ENCODE data around the gene MRPL22. TPM values are rescaled to one million over a fixed set of nuclear protein-coding genes. Genes with fewer than 3 reads are reported as not detected.

MRPL22 gene
- polyA plus RNA-seq, 1 of the 3 experiments (the other 2 are of a cell fraction), result 50.7 TPM

DNA sequence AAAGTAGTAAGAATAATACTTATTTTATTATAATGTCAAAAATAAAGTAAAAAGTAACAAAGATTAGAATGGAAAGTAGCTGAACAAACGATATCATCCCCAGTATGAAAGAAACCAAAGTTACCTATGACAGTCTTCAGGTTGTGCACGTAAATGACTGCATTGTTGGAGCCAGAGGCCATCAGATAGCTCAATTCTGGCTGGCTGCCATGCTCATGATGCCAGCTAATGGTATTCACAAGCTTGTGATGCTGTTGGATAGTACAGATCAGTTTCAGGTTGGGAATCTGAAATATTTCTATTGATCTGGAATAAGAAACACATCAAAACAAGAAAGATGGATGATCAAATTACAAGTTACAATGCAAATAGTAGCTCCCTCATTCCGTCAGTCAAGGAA is 24.0 kb upstream of the MRPL22 start:
- peak; percentile 30 for DNase-seq
- ChIA-PET CTCF (interaction anchor here (1.7 to 2.5 kb wide), 4 partner anchors 13 to 124 kb away, joined by 4 to 8 read pairs (median 6); partner anchors contain the start of gene GEMIN5), POLR2A (no interaction called here)
- no peaks in the 10 kb centered on the region for H3K27me3 ChIP-seq (ENCODE audit: insufficient read depth)
- H3K27ac ChIP-seq (ENCODE audit: low read depth in 2 of 2, low read length in 1 of 2), result no peak overlapping the region
- WGBS (ENCODE audit: low lambda C conversion rate), result 82% methylated on average over 3 of the region's 3 CpGs
- peak; percentile 31; the same call in 1 of the 2 replicates for TF ChIP-seq NFIC (IDR thresholded peaks at IDR 0.05; ENCODE audit: borderline replicate concordance)
- TF ChIP-seq TAF1 (IDR thresholded peaks at IDR 0.05; ENCODE audit: borderline replicate concordance, low read depth, low read length), result no peak
- TF ChIP-seq JUND (IDR thresholded peaks at IDR 0.05), result no peak
- TF ChIP-seq EP300 (IDR thresholded peaks at IDR 0.05; ENCODE audit: borderline replicate concordance in 1 of 2, low read depth in 1 of 2, low read length in 1 of 2), result no peak
- TF ChIP-seq MXI1 (IDR thresholded peaks at IDR 0.05; ENCODE audit: low read depth, low read length), result no peak
- no peak for TF ChIP-seq RAD21 (IDR thresholded peaks at IDR 0.05; ENCODE audit: low read length)
- no peak for TF ChIP-seq REST (IDR thresholded peaks at IDR 0.05; ENCODE audit: low read depth, low read length)
- 0 out of 2 replicates have a peak, but pooled peaks have one; percentile 22 for TF ChIP-seq GATA2 (CRISPR knock-in tag; IDR thresholded peaks at IDR 0.05)
- no peaks in the 10 kb centered on the region for H4K20me1 ChIP-seq (ENCODE audit: insufficient read depth)
- H3K4me2 ChIP-seq, result no peak overlapping the region
- no peak overlapping the region for H2AFZ ChIP-seq (ENCODE audit: low read depth)
- H3K9me3 ChIP-seq, result no peaks in the 10 kb centered on the region
- H3K9me2 ChIP-seq, result no peaks in the 10 kb centered on the region
- H3K79me2 ChIP-seq (ENCODE audit: insufficient read depth), result no peaks in the 10 kb centered on the region
- H3F3A ChIP-seq (replicated peaks; ENCODE audit: insufficient read depth), result no peaks in the 10 kb centered on the region
- H3K36me3 ChIP-seq (replicated peaks in 1 of 2; ENCODE audit: control insufficient read depth in 1 of 2, insufficient read depth in 2 of 2, low read length in 1 of 2), result peaks cover 56 to 62% of the 10 kb centered on the region in 2 experiments
- H3K4me1 ChIP-seq (ENCODE audit: control insufficient read depth in 1 of 2, insufficient read depth in 2 of 2, low read depth in 1 of 2, low read length in 1 of 2), result no peaks in the 10 kb centered on the region; a peak in 1 of 4 replicates
- H3K9ac ChIP-seq, result no peak overlapping the region
- H3K4me3 ChIP-seq (ENCODE audit: low read depth in 2 of 2, low read length in 1 of 2), result no peak overlapping the region

DNA sequence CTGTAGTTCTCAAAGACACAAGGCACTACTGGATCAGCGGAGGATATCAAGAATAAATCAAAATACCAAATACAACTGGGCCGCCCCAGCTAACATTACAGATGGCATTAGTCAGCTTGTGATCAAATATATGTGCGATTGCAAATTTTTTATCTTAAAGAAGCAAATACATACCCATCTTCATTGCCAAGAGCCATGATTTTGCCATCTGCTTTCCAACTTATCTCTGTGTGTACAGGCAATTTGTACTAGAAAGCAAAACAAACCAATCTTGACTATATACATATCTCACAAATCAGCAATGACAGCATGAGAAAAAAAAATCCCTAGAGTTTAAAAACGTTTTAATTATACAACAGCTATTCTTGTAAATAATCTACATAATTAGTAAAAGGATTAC is 23.1 kb upstream of the MRPL22 start:
- TF ChIP-seq NRF1 (IDR thresholded peaks at IDR 0.05; ENCODE audit: low read depth, low read length) (no peak), EZH2phosphoT487 (IDR thresholded peaks at IDR 0.05; ENCODE audit: borderline replicate concordance, low read depth) (no peak), MEF2A (IDR thresholded peaks at IDR 0.05; ENCODE audit: borderline replicate concordance, low read depth) (no peak), GATA2 (CRISPR knock-in tag; IDR thresholded peaks at IDR 0.05) (peak; percentile 20; the same call in 1 of the 2 replicates), ELF1 (IDR thresholded peaks at IDR 0.05) (no peak), NFIC (IDR thresholded peaks at IDR 0.05; ENCODE audit: borderline replicate concordance) (no peak)
- TF ChIP-seq, protein P1, sequence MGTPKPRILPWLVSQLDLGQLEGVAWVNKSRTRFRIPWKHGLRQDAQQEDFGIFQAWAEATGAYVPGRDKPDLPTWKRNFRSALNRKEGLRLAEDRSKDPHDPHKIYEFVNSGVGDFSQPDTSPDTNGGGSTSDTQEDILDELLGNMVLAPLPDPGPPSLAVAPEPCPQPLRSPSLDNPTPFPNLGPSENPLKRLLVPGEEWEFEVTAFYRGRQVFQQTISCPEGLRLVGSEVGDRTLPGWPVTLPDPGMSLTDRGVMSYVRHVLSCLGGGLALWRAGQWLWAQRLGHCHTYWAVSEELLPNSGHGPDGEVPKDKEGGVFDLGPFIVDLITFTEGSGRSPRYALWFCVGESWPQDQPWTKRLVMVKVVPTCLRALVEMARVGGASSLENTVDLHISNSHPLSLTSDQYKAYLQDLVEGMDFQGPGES (IDR thresholded peaks at IDR 0.05; ENCODE audit: low read depth, low read length), result no peak
- TF ChIP-seq, protein P2, sequence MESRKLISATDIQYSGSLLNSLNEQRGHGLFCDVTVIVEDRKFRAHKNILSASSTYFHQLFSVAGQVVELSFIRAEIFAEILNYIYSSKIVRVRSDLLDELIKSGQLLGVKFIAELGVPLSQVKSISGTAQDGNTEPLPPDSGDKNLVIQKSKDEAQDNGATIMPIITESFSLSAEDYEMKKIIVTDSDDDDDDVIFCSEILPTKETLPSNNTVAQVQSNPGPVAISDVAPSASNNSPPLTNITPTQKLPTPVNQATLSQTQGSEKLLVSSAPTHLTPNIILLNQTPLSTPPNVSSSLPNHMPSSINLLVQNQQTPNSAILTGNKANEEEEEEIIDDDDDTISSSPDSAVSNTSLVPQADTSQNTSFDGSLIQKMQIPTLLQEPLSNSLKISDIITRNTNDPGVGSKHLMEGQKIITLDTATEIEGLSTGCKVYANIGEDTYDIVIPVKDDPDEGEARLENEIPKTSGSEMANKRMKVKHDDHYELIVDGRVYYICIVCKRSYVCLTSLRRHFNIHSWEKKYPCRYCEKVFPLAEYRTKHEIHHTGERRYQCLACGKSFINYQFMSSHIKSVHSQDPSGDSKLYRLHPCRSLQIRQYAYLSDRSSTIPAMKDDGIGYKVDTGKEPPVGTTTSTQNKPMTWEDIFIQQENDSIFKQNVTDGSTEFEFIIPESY (IDR thresholded peaks at IDR 0.05; ENCODE audit: borderline replicate concordance, low read depth), result no peak
- Histone ChIP-seq H2AFZ (ENCODE audit: low read depth) (no peak overlapping the region), H3K36me3 (replicated peaks in 1 of 2; ENCODE audit: control insufficient read depth in 1 of 2, insufficient read depth in 2 of 2, low read length in 1 of 2) (peaks cover 54 to 56% of the 10 kb centered on the region in 2 experiments), H3K9me2 (no peaks in the 10 kb centered on the region), H3K4me2 (no peak overlapping the region), H3K27me3 (ENCODE audit: insufficient read depth) (no peaks in the 10 kb centered on the region), H3K27ac (ENCODE audit: low read depth in 2 of 2, low read length in 1 of 2) (no peak overlapping the region), H4K20me1 (ENCODE audit: insufficient read depth) (no peaks in the 10 kb centered on the region), H3K79me2 (ENCODE audit: insufficient read depth) (no peaks in the 10 kb centered on the region), H3K9ac (no peak overlapping the region), H3K4me3 (ENCODE audit: low read depth in 2 of 2, low read length in 1 of 2) (no peak overlapping the region), H3K4me1 (ENCODE audit: control insufficient read depth in 1 of 2, insufficient read depth in 2 of 2, low read depth in 1 of 2, low read length in 1 of 2) (no peaks in the 10 kb centered on the region; a peak in 1 of 4 replicates), H3K9me3 (no peaks in the 10 kb centered on the region), H3F3A (replicated peaks; ENCODE audit: insufficient read depth) (no peaks in the 10 kb centered on the region)
- peak; percentile 21 for DNase-seq
- WGBS (ENCODE audit: low lambda C conversion rate), result 63% methylated on average over 4 of the region's 4 CpGs
- POLR2A ChIA-PET, result no interaction called here
- CTCF ChIA-PET, result interaction anchor here (1.0 to 2.5 kb wide), 4 partner anchors 13 to 307 kb away, joined by 3 to 8 read pairs (median 6); partner anchors contain the start of gene GEMIN5
